HepG2 (cell line): ENCODE data around the gene AMPH. TPM values are rescaled to one million over a fixed set of nuclear protein-coding genes. Genes with fewer than 3 reads are reported as not detected.
A peak's percentile ranks its signal among the peaks of the same experiment; 100 is the strongest.
"Not testable (repeated sequence)": the region's sequence is repeated elsewhere in the genome, so short reads cannot be mapped to it uniquely, and the experiment has no call there.

ENCODE experiments used
- ATAC-seq: fragments of 200-7000 bp; cut with Tn5 transposase; 3 replicates; pipeline ENCODE4 v1.9.1; 2020; ENCODE audit warnings: mild to moderate bottlenecking, moderate library complexity
- BruUV-seq: library from RNA; stranded (reverse); fragments of 400-500 nt; replicated peaks from 2 replicates; lab custom pipeline; 2021; lab: Mats Ljungman, UMichigan
- CTCF ChIA-PET: fragments of 300-600 bp; formaldehyde crosslinking; extraction: SDS; loops from one replicate; lab custom pipeline; 2021; ENCODE audit warnings: low total read pairs, inconsistent platforms, low intra/inter-chr PET ratio; lab: Yijun Ruan, JAX
- POLR2A ChIA-PET: fragments of 350-600 bp; sonication (Branson Sonifier 250); formaldehyde crosslinking; loops from one replicate; lab custom pipeline; 2020; ENCODE audit warnings: antibody characterized with exemption, inconsistent platforms; lab: Yijun Ruan, JAX
- DNase-seq: peaks from one replicate; pipeline ENCODE4 v3.0.0-alpha.2; 2015; ENCODE audit warnings: low spot score
- FAIRE-seq: peaks from 3 replicates; lab custom pipeline; 2011; peaks lifted over from hg19 to GRCh38; lab: Jason Lieb, UNC
- H2AFZ ChIP-seq: one replicate; pipeline ENCODE4 v1.6.1; 2011; ENCODE audit warnings: low read length, inconsistent platforms
- H3K27ac ChIP-seq: fragments of 300-600 bp; 3 replicates; pipeline ENCODE4 v1.8.0; 2011; ENCODE audit warnings: mixed run types, mild to moderate bottlenecking, mixed read lengths, low read length, inconsistent platforms; ENCODE audit not compliant: insufficient read depth; ENCODE audit errors: extremely low read length
- H3K27me3 ChIP-seq, 2 experiments: fragments of 200-600 bp in 1 of 2; 2 replicates in 1 of 2; 3 replicates in 1 of 2; pipeline versions ENCODE4 v1.6.0 to v1.8.0; 2011; ENCODE audit warnings: low read length in 2 of 2, mild to moderate bottlenecking in 2 of 2, moderate library complexity in 2 of 2, inconsistent platforms in 1 of 2; ENCODE audit not compliant: insufficient read depth in 2 of 2, control insufficient read depth in 1 of 2
- H3K36me3 ChIP-seq, 2 experiments: fragments of 200-600 bp in 1 of 2; replicated peaks in 1 of 2; 2 replicates in 1 of 2; 3 replicates in 1 of 2; pipeline versions ENCODE4 v1.5.1 to v1.8.0; 2011; ENCODE audit warnings: low read length in 2 of 2, inconsistent platforms in 1 of 2; ENCODE audit not compliant: insufficient read depth in 2 of 2, control insufficient read depth in 1 of 2
- H3K4me1 ChIP-seq: 2 replicates; pipeline ENCODE4 v1.5.1; 2012; ENCODE audit warnings: low read length, inconsistent platforms; ENCODE audit not compliant: insufficient read depth
- H3K4me2 ChIP-seq: 2 replicates; pipeline ENCODE4 v1.6.0; 2011; ENCODE audit warnings: low read depth, low read length, inconsistent platforms
- H3K4me3 ChIP-seq, 3 experiments: fragments of 200-600 bp in 1 of 3; sonication (generic), shearing (Covaris generic) in 1 of 3; replicated peaks in 1 of 3; 2 replicates each; pipeline ENCODE4 v1.5.1; 2011 to 2016; ENCODE audit warnings: low read length in 3 of 3, inconsistent platforms in 2 of 3, low read depth in 2 of 3, mild to moderate bottlenecking in 2 of 3, control low read depth in 1 of 3, mixed read lengths in 1 of 3; ENCODE audit not compliant: insufficient read depth in 1 of 3
- H3K79me2 ChIP-seq: one replicate; pipeline ENCODE4 v1.6.1; 2011; ENCODE audit warnings: low read length, inconsistent platforms; ENCODE audit not compliant: insufficient read depth
- H3K9ac ChIP-seq: 2 replicates; pipeline ENCODE4 v1.6.0; 2011; ENCODE audit warnings: mild to moderate bottlenecking, low read depth, low read length, inconsistent platforms; ENCODE audit not compliant: insufficient read depth
- H3K9me3 ChIP-seq: 2 replicates; pipeline ENCODE4 v1.5.1; 2012; ENCODE audit warnings: mild to moderate bottlenecking, low read length
- H4K20me1 ChIP-seq: 2 replicates; pipeline ENCODE4 v1.6.0; 2011; ENCODE audit warnings: inconsistent platforms, mild to moderate bottlenecking, low read length, moderate library complexity; ENCODE audit not compliant: insufficient read depth
- CREB1 ChIP-seq, 2 experiments: fragments of 450-650 bp in 1 of 2; IDR thresholded peaks; 2 replicates each; pipeline ENCODE4 v1.6.1; 2016 to 2017; ENCODE audit warnings: control low read depth in 1 of 2, mild to moderate bottlenecking in 1 of 2, missing compliant biosample characterization in 1 of 2, missing genetic modification characterization in 1 of 2
- PAWR ChIP-seq: sonication (generic); formaldehyde crosslinking; IDR thresholded peaks from 2 replicates; pipeline ENCODE4 v1.4.0; 2020; ENCODE audit warnings: missing genetic modification reagents, mild to moderate bottlenecking, borderline replicate concordance
- SNAPC2 ChIP-seq: sonication (generic); formaldehyde crosslinking; IDR thresholded peaks from 2 replicates; pipeline ENCODE4 v1.8.1; 2022; ENCODE audit warnings: mild to moderate bottlenecking, missing genetic modification reagents
- ZNF773 ChIP-seq: sonication (generic); formaldehyde crosslinking; IDR thresholded peaks from 2 replicates; pipeline ENCODE4 v1.4.0; 2020; ENCODE audit warnings: missing genetic modification reagents, borderline replicate concordance
- WGBS: methylation state at CpG from one replicate; pipeline ENCODE4 v1.1.6; 2017; ENCODE audit warnings: low lambda C conversion rate; 5-methylcytosine and 5-hydroxymethylcytosine counted together
- in situ Hi-C: cut with HindIII; loops from 2 replicates; pipeline ENCODE4 v1.10.0; 2017; ENCODE audit warnings: low pct_unique_long_range_greater_than_20kb; ENCODE audit not compliant: extremely low pct_ligation_motif_present
- intact Hi-C: fragments of 100-400 bp; cut with micrococcal nuclease; formaldehyde crosslinking; loops from one replicate; pipeline ENCODE4 v1.10.0; 2022; ENCODE audit not compliant: unreplicated experiment
- polyA plus RNA-seq, 8 experiments: library from polyadenylated mRNA; depleted of rRNA in 3 of 8; stranded (reverse) in 7 of 8; unstranded in 1 of 8; fragments of >200 nt; fragmentation: Illumina TruSeq in 4 of 8; extraction: Trizol in 4 of 8; gene quantifications; 2 replicates each; pipeline versions ENCODE4 v1.2.1 to v1.2.3, GENCODE V29; 2011 to 2016; ENCODE audit warnings: low read depth in 4 of 8, missing spikeins in 1 of 8, mixed read lengths in 1 of 8; ENCODE audit not compliant: insufficient read depth in 1 of 8
- total RNA-seq, 5 experiments: library from RNA; depleted of rRNA; stranded (reverse); fragments of >200 nt; fragmentation: Illumina TruSeq; extraction: Trizol; gene quantifications; 2 replicates each; pipeline ENCODE4 v1.2.3, GENCODE V29; 2016; ENCODE audit warnings: low read depth in 1 of 5

Gene AMPH
- total and polyA plus RNA-seq, 2 of the 13 experiments (the other 11 are each of a cell fraction or from before 2014, with no cell fraction given), result not detected

DNA sequence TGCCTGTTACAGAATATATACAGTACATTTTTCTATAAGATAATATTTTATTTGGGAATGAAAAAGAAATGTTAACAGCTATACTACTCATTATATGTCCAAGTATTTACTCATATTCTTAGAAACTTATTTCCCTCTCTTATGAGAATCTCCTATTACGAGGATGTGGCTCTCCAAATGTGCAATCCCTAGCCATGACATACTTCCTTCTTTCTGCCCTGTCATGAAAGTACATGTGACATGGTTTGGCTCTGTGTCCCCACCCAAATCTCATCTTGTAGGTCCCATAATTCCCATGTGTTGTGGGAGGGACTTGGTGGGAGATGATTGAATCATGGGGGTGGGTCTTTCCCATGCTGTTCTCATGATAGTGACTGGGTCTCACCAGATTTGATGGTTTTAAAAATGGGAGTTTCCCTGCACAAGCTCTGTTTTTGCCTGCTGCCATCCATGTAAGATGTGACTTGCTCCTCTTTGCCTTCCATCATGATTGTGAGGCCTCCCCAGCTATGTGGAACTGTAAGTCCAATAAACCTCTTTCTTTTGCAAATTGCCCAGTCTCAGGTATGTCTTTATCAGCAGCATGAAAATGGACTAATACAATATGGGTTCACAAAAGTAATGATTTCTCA, 235.1 kb downstream of the AMPH start:
- H3K4me2 ChIP-seq, H3K9me3 ChIP-seq, H3K4me1 ChIP-seq, DNase-seq, H3K79me2 ChIP-seq, BruUV-seq, H3K27me3 ChIP-seq, H4K20me1 ChIP-seq, H3K36me3 ChIP-seq, in situ Hi-C loops, H3K27ac ChIP-seq, H2AFZ ChIP-seq, intact Hi-C loops, H3K4me3 ChIP-seq, ATAC-seq, H3K9ac ChIP-seq, FAIRE-seq, POLR2A ChIA-PET: not testable (repeated sequence)
- CTCF ChIA-PET, result interaction anchor here (0.8 kb wide), 1 partner anchor 1124 kb away, joined by 3 read pairs; no protein-coding TSS in a partner anchor
- WGBS, result 0% methylated on average over 1 of the region's 1 CpG

- H3K27ac ChIP-seq, result no peak overlapping the region
- TF ChIP-seq ZNF773 (CRISPR knock-in tag), result no peak
- no peak for TF ChIP-seq SNAPC2 (CRISPR knock-in tag)
- peak; percentile 47 for TF ChIP-seq CREB1 (IDR thresholded peaks at IDR 0.05)
- TF ChIP-seq CREB1 (CRISPR knock-in tag; IDR thresholded peaks at IDR 0.05), result no peak
- no peak for TF ChIP-seq PAWR (CRISPR knock-in tag)
- ChIA-PET CTCF (no interaction called here), POLR2A (no interaction called here)
- in situ Hi-C loops (no loop called here), intact Hi-C loops (no loop called here)
- DNase-seq, result no peak
- H2AFZ ChIP-seq, result no peak overlapping the region
- H3K79me2 ChIP-seq, result no peaks in the 10 kb centered on the region
- ATAC-seq, result no peak
- WGBS, result 0% methylated on average over 4 of the region's 4 CpGs
- H4K20me1 ChIP-seq, result no peaks in the 10 kb centered on the region
- no peak for FAIRE-seq
- no peak overlapping the region for H3K4me3 ChIP-seq
- H3K4me2 ChIP-seq, result no peak overlapping the region
- H3K27me3 ChIP-seq, result peaks cover 0 to 5% of the 10 kb centered on the region in 2 experiments; a peak in 1 of 5 replicates
- no peak overlapping the region for H3K9ac ChIP-seq
- no peaks in the 10 kb centered on the region for H3K4me1 ChIP-seq
- no TSS peak for BruUV-seq
- H3K36me3 ChIP-seq, result no peaks in the 10 kb centered on the region
- H3K9me3 ChIP-seq, result no peaks in the 10 kb centered on the region
Measured at GRCh38 chr7:38394660-38395059, 236.5 kb downstream of the AMPH start.
